NCI-H1436 (cell line): ENCODE data around the gene RFX5.
A peak's percentile ranks its signal among the peaks of the same experiment; 100 is the strongest.
"Not testable (repeated sequence)": the region's sequence is repeated elsewhere in the genome, so short reads cannot be mapped to it uniquely, and the experiment has no call there.

Source experiments
- DNase-seq: peaks from one replicate; lab custom pipeline; 2025; lab: John Stamatoyannopoulos, UW

RFX5 gene

DNA sequence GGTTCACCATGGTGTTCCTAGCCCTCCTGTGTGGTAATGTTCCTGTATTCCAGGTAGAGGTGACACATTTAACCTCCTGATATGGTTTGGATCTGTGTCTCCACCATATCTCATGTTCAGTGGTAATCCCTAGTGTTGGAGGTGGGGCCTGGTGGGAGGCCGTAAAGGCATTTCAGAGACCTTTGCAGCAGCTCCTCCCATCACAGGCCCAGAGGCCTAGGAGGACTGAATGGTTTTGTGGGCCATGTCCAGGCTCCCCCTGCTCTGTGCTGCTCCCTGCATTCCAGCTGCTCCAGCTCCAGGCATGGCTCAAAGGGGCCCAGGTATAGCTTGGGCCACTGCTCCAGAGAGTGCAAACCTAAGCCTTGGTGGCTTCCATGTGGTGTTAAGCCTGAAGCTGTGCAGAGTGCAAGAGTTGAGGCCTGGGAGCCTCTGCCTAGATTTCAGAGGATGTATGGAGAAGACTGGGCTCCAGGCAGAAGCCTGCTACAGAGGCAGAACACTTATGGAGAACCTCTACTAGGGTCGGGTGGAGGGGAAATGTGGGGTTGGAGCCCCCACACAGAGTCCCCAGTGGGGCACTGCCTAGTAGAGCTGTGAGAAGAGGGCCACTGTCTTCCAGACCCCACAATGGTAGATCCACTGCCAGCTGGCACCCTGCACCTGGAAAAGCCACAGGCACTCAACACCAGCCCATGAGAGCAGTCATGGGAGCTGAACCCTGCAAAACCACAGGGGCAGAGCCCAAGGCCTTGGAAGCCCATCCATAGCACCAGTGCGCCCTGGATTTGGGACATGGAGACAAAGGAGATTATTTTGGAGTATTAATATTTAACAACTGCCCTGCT, 15.5 kb upstream of the RFX5 start:
- no peak for DNase-seq

DNA sequence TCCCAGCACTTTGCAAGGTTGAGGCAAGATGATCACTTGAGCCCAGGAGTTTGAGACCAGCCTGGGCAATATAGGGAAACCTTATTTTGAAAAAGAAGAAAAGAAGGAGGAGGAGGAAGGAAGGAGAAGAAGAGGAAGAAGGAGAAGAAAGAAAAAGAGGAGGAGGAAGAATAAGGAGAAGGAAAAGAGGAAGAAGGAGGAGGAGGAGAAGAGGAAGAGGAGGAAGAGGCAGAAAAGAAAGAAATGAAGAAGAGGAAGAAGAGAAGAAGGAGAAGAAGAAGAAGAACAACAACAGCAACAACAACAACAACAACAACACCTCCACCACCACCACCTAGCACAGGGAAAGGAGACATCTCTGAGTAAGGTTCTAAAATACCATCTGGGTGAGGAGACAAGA, 14.8 kb upstream of the RFX5 start:
- DNase-seq = no peak

DNA sequence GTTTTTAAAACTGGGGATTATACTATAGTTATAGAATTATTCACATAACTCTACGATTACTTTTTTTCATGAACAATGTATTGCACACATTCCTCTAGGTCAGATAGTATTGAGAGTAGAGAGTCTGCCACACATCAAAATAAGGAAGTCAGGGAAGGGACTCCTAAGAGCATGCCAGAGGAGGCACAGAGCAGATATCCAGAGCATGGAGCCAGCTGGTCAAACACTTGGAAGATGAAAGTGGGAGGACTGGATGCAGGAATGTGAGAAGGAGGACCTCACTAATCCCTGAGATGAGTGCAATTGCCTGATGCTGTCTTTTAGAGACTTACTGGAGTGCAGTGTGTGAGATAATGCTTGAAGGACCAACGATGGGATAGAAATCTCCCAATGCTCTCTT, 9.6 kb upstream of the RFX5 start:
- no peak for DNase-seq

DNA sequence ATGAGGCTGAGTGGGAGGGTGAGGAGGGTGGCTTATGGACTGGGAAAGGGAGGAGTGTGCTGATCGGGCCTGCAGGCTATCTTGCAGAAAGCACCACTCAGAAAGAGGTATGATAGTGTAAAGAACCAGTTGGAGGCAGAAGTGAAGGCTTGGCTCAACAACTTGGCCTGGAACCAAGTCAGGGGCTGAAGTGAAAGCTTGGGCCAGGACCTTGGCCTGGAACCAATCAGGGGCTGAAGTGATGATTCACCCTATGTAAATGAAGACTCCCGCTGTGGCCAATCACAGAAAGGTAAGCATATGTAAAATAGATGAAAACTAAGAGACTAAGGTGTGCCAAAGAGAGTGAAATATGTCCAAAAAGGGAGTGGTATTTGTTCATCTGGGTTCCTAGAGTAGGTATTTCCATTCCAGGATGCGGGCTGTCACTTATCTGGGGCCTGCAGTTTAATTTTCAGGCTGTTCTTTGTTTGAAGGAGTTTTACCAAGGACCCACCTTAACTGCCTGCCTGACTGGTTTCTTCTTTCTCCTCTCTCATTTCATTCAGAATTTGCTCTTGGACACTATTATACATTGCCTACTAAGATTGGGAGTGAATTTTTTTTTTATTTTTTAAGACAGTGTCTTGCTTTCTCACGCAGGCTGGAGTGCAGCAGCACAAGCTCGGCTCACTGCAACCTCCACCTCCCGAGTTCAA, 5.1 kb upstream of the RFX5 start:
- no peak for DNase-seq

DNA sequence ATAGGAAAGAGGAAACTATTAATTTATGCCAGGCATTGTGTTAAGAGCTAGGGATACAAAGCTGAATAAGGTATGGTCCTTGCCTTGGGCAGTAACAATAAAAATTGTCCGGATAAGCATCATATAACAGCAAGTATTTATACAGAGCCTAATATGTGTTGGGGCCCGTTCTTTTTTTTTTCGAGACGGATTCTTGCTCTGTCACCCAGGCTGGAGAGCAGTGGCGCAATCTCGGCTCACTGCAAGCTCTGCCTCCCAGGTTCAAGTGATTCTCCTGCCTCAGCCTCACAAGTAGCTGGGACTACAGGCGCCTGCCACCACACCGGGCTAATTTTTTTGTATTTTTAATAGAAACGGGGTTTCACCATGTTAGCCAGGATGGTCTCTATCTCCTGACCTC, 3.3 kb upstream of the RFX5 start:
- DNase-seq = not testable (repeated sequence)

DNA sequence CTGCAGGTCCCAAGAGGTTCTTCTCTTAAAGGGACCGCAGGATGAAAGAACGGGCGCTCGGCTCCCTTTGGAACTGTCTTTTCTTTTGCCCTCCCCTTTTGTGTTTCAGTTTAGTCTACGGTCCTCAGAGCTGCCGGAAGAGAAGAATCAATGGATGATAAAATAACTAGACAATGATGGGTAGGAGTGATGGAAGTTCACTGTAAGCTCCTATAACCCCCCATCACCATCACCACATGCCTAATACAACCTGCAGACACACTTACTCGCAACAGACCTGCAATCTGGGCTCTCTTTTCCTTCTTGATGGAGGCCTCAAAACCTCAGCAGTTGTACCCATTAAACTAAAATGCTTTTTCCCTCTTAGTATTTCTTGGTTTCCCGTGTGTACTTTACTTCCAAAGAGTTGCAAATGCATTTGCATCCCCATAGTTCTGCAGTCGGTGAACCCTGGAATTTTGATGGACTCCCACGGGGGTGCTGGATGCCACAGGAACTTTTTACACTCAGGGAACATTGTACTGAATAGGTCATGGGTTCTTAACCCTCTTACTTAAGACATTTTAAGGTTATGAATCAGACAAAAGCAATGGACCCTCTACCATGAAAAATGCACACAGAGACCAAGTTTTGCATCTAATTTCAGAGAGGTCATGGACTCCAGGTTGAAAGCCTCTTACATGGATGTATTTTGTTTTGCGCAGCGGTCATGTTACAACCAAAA, 633 bp upstream of the RFX5 start:
- no peak for DNase-seq

DNA sequence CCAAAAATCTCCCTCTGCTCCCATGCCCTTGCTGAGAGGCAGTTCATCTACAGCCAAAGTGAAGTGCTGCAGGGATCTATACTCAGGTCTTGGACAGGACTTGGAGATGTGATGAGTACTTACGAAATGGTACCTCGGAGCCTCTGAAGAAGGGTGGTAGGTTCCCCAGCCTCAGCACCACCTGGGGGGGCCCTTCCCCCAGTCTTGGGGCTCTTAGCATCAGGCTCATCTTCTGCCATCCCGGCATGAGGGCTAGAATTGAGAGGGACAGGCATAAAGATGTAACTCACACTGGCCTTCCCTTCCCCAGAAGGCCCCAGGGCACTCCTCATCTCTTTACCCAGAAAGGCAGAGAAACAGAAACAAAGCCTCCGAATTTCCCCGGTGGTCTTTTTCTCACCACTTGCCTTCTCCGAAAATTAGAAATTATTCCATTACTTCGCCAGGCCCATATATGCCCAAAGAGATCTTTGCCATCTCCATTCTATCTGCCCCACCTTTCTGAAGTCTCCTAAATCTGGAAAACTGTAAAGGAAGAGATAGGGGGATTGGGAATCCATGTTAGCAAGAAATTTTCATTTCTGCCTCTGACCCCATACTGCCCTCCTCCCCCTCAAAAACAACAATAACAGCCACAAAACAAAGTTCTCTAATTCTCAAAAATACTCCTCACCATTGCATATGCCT, 827 bp downstream of the RFX5 start:
- DNase-seq = no peak

DNA sequence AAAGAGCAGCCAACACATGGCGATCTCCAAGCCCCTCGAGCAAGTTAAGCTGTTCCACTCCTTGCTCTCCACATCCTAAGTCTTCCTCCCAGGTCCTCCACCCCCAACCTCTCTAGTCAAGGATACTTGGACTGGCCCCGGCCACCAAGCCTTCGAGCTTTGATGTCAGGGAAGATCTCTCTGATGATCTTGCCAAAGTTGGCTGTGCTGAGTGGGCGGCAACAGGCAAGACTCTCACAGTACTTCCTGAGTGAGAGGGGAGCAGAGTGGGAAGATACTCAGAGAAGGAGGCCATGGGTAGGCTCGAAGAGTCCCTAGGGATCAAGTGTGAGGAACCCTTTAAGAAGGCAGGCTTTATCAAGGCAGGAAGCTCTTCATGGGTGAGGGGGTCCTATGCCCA, 2.8 kb downstream of the RFX5 start:
- no peak for DNase-seq

DNA sequence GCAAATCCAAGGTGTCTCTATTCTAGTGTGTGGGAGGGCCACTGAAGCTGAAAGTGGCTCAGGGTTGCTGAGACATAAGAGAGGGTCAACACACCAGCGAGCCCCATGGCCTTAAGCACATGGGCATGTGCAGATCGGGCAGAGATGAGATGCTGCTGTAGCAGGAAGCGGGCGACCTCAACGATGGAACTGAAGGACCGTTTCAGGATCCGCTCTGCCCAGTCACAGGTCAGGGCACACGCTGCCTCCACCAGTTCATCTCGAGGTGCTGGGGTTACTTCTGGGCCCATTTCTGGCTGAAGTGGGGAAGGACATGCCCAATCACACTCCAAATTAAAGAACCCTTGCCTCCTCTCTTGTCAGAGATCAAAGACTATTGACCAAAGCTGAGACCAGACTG, 3.5 kb downstream of the RFX5 start:
- no peak for DNase-seq

DNA sequence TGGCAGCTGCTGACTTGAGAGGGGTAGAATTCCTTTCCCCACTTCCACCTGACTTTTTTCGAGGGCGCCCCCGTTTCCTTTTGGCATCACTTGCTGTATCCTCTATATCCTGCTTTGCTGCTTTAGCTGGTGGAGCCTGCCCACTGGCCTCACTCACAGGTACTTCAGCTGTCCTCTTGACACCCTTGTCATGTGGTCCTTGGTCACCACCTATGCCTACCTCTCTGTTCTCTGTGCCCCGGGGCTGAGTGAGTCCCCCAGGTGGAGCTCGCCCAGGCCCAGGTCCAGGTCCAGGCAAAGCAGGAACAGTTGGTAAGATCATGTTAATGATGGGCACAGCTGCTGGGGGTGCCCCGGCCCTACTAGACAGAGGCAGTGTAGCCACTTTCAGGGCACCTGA, 4.5 kb downstream of the RFX5 start:
- no peak for DNase-seq

DNA sequence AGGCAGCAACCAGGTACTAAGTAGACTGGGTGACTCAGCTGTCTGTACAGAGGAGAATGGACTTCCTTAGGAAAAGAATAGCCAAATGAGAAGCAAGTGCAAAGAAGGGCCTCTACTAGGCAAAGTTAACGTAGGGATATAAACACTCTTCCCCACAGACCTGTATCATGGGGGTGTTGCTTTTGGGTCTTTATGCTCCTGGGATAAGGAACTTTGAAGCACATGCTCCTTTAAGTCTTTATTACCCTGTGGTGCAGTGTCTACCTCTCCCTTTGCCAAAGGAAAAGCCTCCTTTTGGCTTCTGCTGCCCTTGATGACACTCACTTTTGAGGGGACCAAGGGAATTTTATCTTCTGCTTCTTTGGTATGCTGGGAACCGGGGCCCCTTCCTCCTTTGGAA, 5.0 kb downstream of the RFX5 start:
- no peak for DNase-seq

DNA sequence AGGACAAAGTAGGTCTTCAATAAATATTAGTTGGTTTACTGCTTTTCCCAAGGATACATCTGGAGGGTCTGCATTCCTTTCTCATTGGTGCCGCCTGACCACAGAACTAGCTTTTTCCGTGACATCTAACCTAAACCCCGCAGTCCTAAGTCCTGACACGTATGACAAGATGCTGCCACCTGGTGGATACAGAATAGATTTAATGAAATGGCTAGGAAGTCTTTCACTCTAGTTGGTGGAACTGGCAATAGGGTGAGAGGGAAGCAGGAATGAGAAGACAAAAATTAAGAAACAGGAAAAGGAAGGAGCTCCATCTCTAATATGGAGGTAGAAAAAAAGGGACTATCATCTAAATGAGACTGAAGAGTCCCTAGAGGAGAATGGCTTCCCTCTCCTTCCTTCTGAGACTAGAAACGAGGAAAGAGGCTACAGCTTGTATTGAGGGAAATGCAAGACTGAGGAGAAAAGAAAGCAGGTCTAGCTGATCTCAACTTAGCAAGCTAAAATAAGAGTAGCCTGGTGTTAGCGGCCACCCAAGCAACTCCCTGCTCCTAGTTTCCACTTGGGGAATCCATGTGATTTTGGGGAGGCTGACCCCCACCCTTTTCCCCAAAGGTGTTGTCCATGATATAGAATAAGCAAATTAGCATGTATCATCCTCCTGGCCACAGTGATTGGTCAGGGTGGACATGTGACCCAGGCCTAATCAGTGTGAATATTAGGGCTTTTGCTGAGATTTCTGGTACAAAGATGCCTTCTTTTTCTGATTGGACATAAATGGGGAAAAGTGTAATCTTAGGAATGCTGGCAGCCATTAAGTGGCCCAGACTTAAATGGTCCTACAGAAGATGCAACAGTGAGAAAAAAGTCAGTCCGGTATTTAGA, 5.9 kb downstream of the RFX5 start:
- DNase-seq = peak; percentile 71

DNA sequence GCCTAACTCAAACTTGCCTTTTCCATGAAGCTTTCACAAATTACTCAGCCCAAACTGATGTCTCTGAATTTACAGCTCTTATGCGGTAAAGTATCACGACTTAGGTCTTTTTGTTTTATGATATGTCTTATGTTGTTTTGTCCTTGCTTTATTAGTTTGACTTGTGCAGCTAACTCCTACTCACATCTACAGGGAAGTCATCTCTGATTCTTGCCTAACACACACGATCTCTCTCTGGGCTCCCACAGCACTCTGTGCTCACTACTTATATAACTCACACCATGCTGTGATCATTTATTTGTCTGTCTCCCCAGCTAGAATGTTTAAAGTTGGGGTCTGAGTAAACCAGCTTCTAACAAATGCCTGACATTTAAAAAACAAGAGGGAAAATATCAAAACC, 10.5 kb downstream of the RFX5 start:
- DNase-seq = no peak

DNA sequence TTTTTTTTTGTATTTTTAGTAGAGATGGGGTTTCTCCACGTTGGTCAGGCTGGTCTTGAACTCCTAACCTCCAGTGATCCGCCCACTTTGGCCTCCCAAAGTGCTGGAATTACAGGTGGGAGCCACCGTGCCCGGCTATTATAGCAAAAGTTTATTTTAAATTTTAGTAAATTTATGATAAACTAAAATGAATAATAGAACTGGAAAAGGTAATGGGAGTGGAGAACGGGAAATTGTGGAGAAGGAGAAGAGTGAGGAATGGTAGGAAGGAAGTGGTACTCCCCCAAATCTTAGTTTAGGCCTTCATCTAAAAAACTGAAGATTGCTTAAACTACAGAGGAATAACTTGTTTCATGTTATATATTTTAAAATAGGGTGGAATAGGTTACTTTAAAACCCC, 12.2 kb downstream of the RFX5 start:
- DNase-seq = no peak

DNA sequence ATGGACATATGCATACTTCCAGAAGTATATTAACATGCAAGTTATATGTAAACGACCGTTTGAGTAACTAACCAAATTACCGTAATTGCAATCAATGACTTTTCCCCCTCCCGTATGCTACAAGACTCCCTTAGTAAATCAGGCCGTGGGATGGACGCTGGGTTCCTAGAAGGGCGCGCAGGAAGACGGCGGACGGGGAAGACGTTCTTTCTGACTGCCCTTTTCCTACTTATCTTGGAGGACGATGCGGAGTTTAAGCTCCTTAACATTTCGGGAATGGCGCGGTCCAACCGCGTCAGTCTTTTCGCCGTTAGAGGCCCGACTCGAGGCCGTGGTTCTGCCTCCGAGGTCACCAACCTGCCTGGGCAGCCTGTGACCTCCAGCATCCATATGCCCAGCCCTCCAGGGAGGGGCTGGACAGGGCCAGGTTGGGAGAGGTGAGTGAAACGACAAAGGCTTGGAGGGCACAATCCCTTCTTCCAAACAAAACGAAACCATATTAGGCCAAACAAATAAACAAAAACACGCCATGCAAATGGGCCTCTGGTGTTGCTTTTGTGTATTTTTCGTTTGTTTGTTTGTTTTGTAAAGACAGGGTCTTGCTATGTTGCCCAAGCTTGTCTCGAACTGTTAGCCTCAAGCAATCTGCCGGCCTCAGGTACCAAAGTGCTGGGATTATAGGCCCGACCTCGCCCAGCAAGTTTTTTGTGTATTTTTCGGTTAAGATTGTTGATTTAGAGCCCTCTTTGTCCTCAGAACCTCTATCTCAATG, 19.0 kb downstream of the RFX5 start:
- no peak for DNase-seq

DNA sequence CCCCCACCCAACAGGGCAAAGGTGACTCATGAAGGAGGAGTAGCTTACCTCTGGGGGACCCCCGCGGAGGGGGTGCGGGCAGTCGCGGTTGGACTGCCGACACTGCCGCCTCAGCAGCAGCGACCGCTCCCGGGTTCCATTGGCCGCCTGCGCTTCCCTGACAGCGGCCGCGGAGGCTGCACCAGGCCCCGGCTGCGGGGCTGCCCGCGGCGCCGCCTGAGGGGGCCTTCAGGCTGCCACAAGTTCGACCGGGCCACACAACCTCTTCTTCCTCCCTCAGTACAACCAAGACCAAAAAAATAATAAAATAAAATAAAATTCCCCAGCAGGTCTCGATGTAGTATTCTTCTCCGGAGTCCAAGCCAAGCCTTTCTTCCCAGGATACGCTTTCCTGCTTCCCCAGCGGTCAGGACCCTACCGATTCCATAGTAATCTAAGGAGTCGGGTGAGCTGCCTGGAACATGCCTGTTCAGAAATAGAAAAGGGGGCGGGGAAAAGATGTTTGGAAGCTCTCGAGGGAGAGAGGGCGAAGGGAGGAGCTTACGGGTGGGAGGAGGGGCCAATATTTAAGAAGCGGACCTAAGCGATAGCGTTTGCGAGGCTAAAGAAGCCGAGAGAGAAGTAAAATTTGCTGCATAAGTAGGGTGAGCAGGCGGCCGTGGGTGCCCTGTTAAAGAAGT, 19.7 kb downstream of the RFX5 start, which contains the start of gene PI4KB:
Gene PI4KB (minus strand): TSS at position 194 of the 680 bp plus-strand sequence. CDS start 10,935 bp downstream, outside the sequence.
- DNase-seq = peak; percentile 98

DNA sequence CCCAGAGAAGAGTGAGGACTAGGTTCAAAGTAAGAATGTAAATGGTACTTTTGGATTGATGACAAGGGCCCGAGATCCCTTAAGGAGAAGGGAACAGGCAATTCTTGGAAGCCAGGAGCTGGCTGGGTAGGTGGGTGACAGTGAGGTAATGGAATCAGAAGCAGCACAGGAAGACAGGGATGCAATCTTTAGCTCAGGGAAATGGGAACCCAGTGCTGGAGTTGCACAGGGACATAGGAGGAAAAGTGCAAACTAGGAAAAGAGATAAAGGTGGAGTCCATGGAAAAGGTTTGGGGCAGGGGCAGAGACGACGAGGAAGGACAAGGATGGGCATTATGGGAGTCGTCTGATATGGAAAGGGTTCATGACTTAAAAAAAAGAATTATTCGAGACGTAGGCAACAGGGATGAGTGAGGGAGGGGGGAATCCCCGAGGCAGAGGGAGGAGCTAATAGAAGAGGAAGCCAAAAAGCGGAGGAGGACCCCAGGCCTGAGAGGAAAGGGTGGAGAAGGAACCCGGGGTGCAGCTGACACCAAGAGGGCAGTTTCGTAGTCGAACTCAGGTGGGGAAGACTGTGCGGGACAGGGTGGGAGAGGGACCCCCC, 20.3 kb downstream of the RFX5 start:
- DNase-seq = peak; percentile 12

DNA sequence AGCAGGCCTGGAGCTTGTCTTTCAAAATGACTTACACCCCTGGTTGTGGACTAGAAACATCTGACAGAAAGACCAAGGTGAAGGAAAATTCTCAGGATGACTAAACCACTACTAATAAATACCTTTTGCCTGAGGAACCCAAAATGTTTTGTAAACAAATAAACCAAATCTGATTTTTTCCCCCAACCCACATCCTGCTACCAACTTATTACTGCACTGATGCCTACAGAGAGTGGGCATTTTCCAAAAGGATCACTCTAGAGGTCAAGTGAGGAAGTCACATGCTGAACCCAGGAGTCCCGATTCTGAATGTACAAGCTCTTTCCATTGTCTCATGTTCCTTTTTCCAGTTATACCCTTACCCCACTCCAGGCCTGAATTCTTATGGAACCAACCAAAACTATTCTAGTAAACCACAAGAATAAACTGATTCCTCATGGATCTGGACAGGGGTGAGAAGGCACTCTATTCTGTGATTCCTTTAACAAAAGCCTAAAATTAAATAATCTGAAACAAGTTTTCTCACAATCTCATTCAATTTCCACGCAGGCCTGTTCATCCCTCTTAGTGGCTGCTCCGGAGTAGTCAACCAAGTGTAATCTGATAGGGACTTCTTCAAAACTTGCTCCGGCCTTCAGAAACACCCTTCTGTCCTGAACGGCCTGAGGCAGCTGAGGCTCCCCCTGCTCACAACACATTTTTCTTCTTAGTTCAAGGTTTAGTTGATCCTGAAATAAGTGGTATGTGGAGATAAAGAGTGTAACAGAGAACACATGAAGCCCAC, 21.2 kb downstream of the RFX5 start:
- no peak for DNase-seq

DNA sequence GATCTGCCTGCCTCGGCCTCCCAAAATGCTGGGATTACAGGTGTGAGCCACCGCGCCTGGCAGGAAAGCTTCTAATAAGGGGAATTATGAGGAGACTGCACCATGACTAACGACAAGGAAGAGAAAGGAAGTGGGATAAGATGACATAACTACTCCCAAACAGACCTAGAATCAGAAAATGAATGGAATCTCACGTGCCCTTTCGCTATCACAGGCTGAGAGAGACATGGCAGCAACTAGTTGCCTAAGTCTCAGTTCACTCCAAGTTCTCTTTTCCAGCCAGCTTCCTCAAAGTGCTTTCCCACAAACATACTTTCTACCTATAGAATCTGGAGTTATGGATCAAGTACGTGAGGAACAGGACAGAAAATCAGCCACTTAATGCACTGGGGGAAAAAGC, 21.8 kb downstream of the RFX5 start:
- no peak for DNase-seq
